ENCODE data around the gene GIMAP8. TPM values are rescaled to one million over a fixed set of nuclear protein-coding genes. Genes with fewer than 3 reads are reported as not detected.
"Not testable (repeated sequence)": the region's sequence is repeated elsewhere in the genome, so short reads cannot be mapped to it uniquely, and the experiment has no call there.

Gene GIMAP8
- total RNA-seq, 1 donor from 2014 or later, result 68.3 TPM

- no peak for DNase-seq (ENCODE audit: low read depth, low spot score)
Observed at GRCh38 chr7:150435390-150436073, 14.9 kb upstream of the GIMAP8 start.

GRCh38 chr7:150439967-150440366, 10.5 kb upstream of the GIMAP8 start:
- no peak for DNase-seq (ENCODE audit: low read depth, low spot score)

GRCh38 chr7:150441524-150441923, 8.9 kb upstream of the GIMAP8 start:
- no peak for DNase-seq (ENCODE audit: low read depth, low spot score)

- DNase-seq (ENCODE audit: low read depth, low spot score), result no peak
Observed at GRCh38 chr7:150442811-150443210, 7.6 kb upstream of the GIMAP8 start.

- DNase-seq (ENCODE audit: low read depth, low spot score), result no peak
Observed at GRCh38 chr7:150443793-150444540, 6.5 kb upstream of the GIMAP8 start.

GRCh38 chr7:150444674-150445365, 5.6 kb upstream of the GIMAP8 start:
- no peak for DNase-seq (ENCODE audit: low read depth, low spot score)

GRCh38 chr7:150446288-150446938, 4.0 kb upstream of the GIMAP8 start:
- no peak for DNase-seq (ENCODE audit: low read depth, low spot score)

- DNase-seq (ENCODE audit: low read depth, low spot score), result no peak
Observed at GRCh38 chr7:150447966-150448788, 2.3 kb upstream of the GIMAP8 start.

GRCh38 chr7:150448789-150449147, 1.7 kb upstream of the GIMAP8 start:
- peak; percentile 57 for DNase-seq (ENCODE audit: low read depth, low spot score)

GRCh38 chr7:150449206-150449952, 1.1 kb upstream of the GIMAP8 start:
- no peak for DNase-seq (ENCODE audit: low read depth, low spot score)

- DNase-seq (ENCODE audit: low read depth, low spot score), result peak; percentile 26
Observed at GRCh38 chr7:150451097-150451793, 815 bp downstream of the GIMAP8 start.

GRCh38 chr7:150451833-150452461, 1.5 kb downstream of the GIMAP8 start:
- DNase-seq (ENCODE audit: low read depth, low spot score), result peak; percentile 44

GRCh38 chr7:150453181-150453580, 2.8 kb downstream of the GIMAP8 start:
- DNase-seq (ENCODE audit: low read depth, low spot score), result no peak

- DNase-seq (ENCODE audit: low read depth, low spot score), result no peak
Observed at GRCh38 chr7:150453892-150454291, 3.5 kb downstream of the GIMAP8 start.

- not testable (repeated sequence) for DNase-seq (ENCODE audit: low read depth, low spot score)
Observed at GRCh38 chr7:150457064-150457463, 6.6 kb downstream of the GIMAP8 start.

- DNase-seq (ENCODE audit: low read depth, low spot score), result no peak
Observed at GRCh38 chr7:150458235-150458634, 7.8 kb downstream of the GIMAP8 start.

GRCh38 chr7:150458756-150459155, 8.3 kb downstream of the GIMAP8 start:
- no peak for DNase-seq (ENCODE audit: low read depth, low spot score)

GRCh38 chr7:150461520-150461919, 11.1 kb downstream of the GIMAP8 start:
- no peak for DNase-seq (ENCODE audit: low read depth, low spot score)

- DNase-seq (ENCODE audit: low read depth, low spot score), result no peak
Observed at GRCh38 chr7:150462413-150462812, 12.0 kb downstream of the GIMAP8 start.
